K562 (cell line): Measurements from ENCODE around the gene UBE2S. TPM values are rescaled to one million over a fixed set of nuclear protein-coding genes. Genes with fewer than 3 reads are reported as not detected.

Experiments used
- FOXA3 ChIP-seq, 2 experiments: fragments of 450-650 bp in 1 of 2; sonication (generic) in 1 of 2; formaldehyde crosslinking; IDR thresholded peaks in 1 of 2; conservative IDR thresholded peaks in 1 of 2; 2 replicates each; pipeline versions ENCODE4 v1.4.0 to v1.8.0; 2020 to 2022; ENCODE audit warnings: mild to moderate bottlenecking in 2 of 2, missing genetic modification reagents in 1 of 2
- FOXP1 ChIP-seq: sonication (generic); formaldehyde crosslinking; IDR thresholded peaks from 2 replicates; pipeline ENCODE4 v1.8.0; 2022; ENCODE audit warnings: mild to moderate bottlenecking, missing genetic modification reagents
- FUS ChIP-seq: fragments of 200-400 bp; formaldehyde crosslinking; optimal IDR thresholded peaks from 2 replicates; pipeline ENCODE3; 2017; ENCODE audit warnings: low read depth, low read length
- KLF10 ChIP-seq: fragments of 250-450 bp; sonication (Bioruptor Pico); IDR thresholded peaks from 2 replicates; pipeline ENCODE4 v1.6.1; 2021; ENCODE audit warnings: matching md5 sums
- KLF13 ChIP-seq: fragments of 450-650 bp; IDR thresholded peaks from 2 replicates; pipeline ENCODE4 v1.6.1; 2016; ENCODE audit warnings: missing genetic modification characterization, low read depth, mild to moderate bottlenecking, missing compliant biosample characterization, moderate library complexity, borderline replicate concordance
- MCM3 ChIP-seq: fragments of 450-650 bp; IDR thresholded peaks from 2 replicates; pipeline ENCODE4 v1.6.1; 2016
- NCOA1 ChIP-seq: fragments of 450-650 bp; IDR thresholded peaks from 2 replicates; pipeline ENCODE4 v1.6.1; 2016; ENCODE audit warnings: low read depth
- PCBP2 ChIP-seq: fragments of 200-400 bp; formaldehyde crosslinking; IDR thresholded peaks from 2 replicates; pipeline ENCODE4 v1.6.1; 2018; ENCODE audit warnings: low read length, low read depth, mild to moderate bottlenecking, moderate library complexity; ENCODE audit not compliant: poor library complexity, severe bottlenecking
- PPARD ChIP-seq: fragments of 250-450 bp; sonication (Bioruptor Pico); IDR thresholded peaks from 2 replicates; pipeline ENCODE4 v1.8.0; 2022; ENCODE audit warnings: inconsistent platforms, mild to moderate bottlenecking, moderate library complexity
- SMARCA4 ChIP-seq: fragments of 450-650 bp; IDR thresholded peaks from 2 replicates; pipeline ENCODE4 v1.6.1; 2016
- SMC3 ChIP-seq: conservative IDR thresholded peaks from 2 replicates; pipeline ENCODE4 v1.6.1; 2011; ENCODE audit warnings: low read depth, low read length, improper control_type of control experiment; ENCODE audit not compliant: insufficient read depth
- STAT5B ChIP-seq: fragments of 250-450 bp; sonication (Bioruptor Pico); IDR thresholded peaks from 2 replicates; pipeline ENCODE4 v1.8.0; 2021; ENCODE audit warnings: mild to moderate bottlenecking, inconsistent platforms
- TCF3 ChIP-seq: sonication (generic); formaldehyde crosslinking; IDR thresholded peaks from 2 replicates; pipeline ENCODE4 v1.4.0; 2020; ENCODE audit warnings: mild to moderate bottlenecking, missing genetic modification reagents
- TGIF2 ChIP-seq: sonication (generic); formaldehyde crosslinking; IDR thresholded peaks from 2 replicates; pipeline ENCODE4 v1.8.1; 2022; ENCODE audit warnings: mild to moderate bottlenecking, missing genetic modification reagents, moderate library complexity
- TOE1 ChIP-seq, 2 experiments: fragments of 450-650 bp in 1 of 2; sonication (generic) in 1 of 2; formaldehyde crosslinking in 1 of 2; IDR thresholded peaks; 2 replicates each; pipeline versions ENCODE4 v1.7.1 to v1.8.0; 2016 to 2022; ENCODE audit warnings: borderline replicate concordance in 2 of 2, mild to moderate bottlenecking in 2 of 2, antibody characterized with exemption in 1 of 2, inconsistent platforms in 1 of 2, low read depth in 1 of 2, missing genetic modification reagents in 1 of 2, moderate library complexity in 1 of 2
- ZNF133 ChIP-seq: fragments of 250-450 bp; sonication (Bioruptor Pico); IDR thresholded peaks from 2 replicates; pipeline ENCODE4 v1.4.0; 2020; ENCODE audit warnings: mild to moderate bottlenecking
- ZNF140 ChIP-seq: fragments of 250-450 bp; sonication (Bioruptor Pico); IDR thresholded peaks from 2 replicates; pipeline ENCODE4 v1.8.0; 2021; ENCODE audit warnings: moderate library complexity, mild to moderate bottlenecking, inconsistent platforms
- ZNF586 ChIP-seq: fragments of 450-650 bp; formaldehyde crosslinking; conservative IDR thresholded peaks from 2 replicates; pipeline ENCODE4 v1.4.0; 2020; ENCODE audit warnings: mild to moderate bottlenecking, moderate library complexity
- ZNF707 ChIP-seq: fragments of 250-450 bp; sonication (Bioruptor Pico); conservative IDR thresholded peaks from 2 replicates; pipeline ENCODE4 v1.8.0; 2022; ENCODE audit warnings: inconsistent platforms, mild to moderate bottlenecking, moderate library complexity
- polyA plus RNA-seq, 8 experiments: library from polyadenylated mRNA; depleted of rRNA in 4 of 8; stranded (reverse) in 5 of 8; unstranded in 3 of 8; fragments of >200 nt; fragmentation: Nextera tagmentation in 2 of 8; fragmentation: Illumina TruSeq in 1 of 8; extraction: Ambion mirVana in 2 of 8; extraction: Trizol in 1 of 8; gene quantifications; 2 replicates each; pipeline versions ENCODE4 v1.2.1 to v1.2.3, GENCODE V29; 2011 to 2014; ENCODE audit warnings: inconsistent platforms in 1 of 8, missing spikeins in 1 of 8
- total RNA-seq, 7 experiments: library from RNA; depleted of rRNA in 6 of 7; stranded (reverse); fragments of >200 nt in 6 of 7; fragmentation: Illumina TruSeq in 2 of 7; extraction: Trizol in 2 of 7; gene quantifications; 2 replicates each; pipeline versions ENCODE4 v1.2.1 to v1.2.3, GENCODE V29; 2011 to 2021; ENCODE audit warnings: low replicate concordance in 1 of 7
- TF ChIP-seq, protein P1 (sequence below): sonication (generic); formaldehyde crosslinking; IDR thresholded peaks from 2 replicates; pipeline ENCODE4 v1.8.1; 2022; ENCODE audit warnings: missing genetic modification reagents
- TF ChIP-seq, protein P2 (sequence below): sonication (generic); formaldehyde crosslinking; IDR thresholded peaks from 2 replicates; pipeline ENCODE4 v1.8.0; 2022; ENCODE audit warnings: missing genetic modification reagents, mild to moderate bottlenecking, borderline replicate concordance
- TF ChIP-seq, protein P3 (sequence below): fragments of 450-650 bp; formaldehyde crosslinking; IDR thresholded peaks from 2 replicates; pipeline ENCODE4 v1.4.0; 2022; ENCODE audit warnings: missing genetic modification characterization
- TF ChIP-seq, protein P4 (sequence below): fragments of 250-450 bp; sonication (Bioruptor Pico); IDR thresholded peaks from 2 replicates; pipeline ENCODE4 v1.8.0; 2021; ENCODE audit warnings: moderate library complexity, mild to moderate bottlenecking, inconsistent platforms
- TF ChIP-seq, protein P5 (sequence below): fragments of 250-450 bp; sonication (Bioruptor Pico); IDR thresholded peaks from 2 replicates; pipeline ENCODE4 v1.8.0; 2021; ENCODE audit warnings: borderline replicate concordance, mild to moderate bottlenecking, moderate library complexity; ENCODE audit not compliant: poor library complexity, severe bottlenecking

UBE2S gene
- total and polyA plus RNA-seq, 9 of the 15 experiments (the other 6 are each of a cell fraction or from before 2014, with no cell fraction given) = 1.5 to 1,305 (median 157) TPM

DNA sequence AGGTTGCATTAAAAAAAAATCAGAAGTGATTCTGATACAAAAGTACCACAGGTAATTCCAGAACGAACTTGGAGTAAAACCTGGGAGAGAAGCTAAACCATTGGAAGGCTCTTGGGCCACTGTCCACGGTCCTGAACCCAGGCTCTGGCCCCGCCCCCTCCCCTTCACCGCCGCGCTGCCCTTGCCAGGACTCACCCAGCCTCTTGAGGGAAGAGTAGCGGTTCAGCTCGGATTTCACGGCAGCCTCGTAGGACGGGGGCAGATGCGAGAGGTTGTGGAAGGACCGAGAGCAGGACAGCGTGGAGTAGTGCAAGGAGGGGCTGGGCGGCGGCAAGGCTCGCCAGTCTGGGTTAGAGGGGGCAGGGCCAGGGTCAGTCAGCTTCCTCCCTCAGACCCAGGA is 29.8 kb upstream of the UBE2S start (continued):
- TF ChIP-seq, protein P1, sequence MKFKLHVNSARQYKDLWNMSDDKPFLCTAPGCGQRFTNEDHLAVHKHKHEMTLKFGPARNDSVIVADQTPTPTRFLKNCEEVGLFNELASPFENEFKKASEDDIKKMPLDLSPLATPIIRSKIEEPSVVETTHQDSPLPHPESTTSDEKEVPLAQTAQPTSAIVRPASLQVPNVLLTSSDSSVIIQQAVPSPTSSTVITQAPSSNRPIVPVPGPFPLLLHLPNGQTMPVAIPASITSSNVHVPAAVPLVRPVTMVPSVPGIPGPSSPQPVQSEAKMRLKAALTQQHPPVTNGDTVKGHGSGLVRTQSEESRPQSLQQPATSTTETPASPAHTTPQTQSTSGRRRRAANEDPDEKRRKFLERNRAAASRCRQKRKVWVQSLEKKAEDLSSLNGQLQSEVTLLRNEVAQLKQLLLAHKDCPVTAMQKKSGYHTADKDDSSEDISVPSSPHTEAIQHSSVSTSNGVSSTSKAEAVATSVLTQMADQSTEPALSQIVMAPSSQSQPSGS (CRISPR knock-in tag) = no peak
- TF ChIP-seq FOXA3 (CRISPR knock-in tag; conservative IDR thresholded peaks at IDR 0.05 in 1 of 2, IDR thresholded peaks at IDR 0.05 in 1 of 2) = peak in 1 of 2 experiments; percentile 73; a peak in 1 of 4 replicates
- TF ChIP-seq, protein P2, sequence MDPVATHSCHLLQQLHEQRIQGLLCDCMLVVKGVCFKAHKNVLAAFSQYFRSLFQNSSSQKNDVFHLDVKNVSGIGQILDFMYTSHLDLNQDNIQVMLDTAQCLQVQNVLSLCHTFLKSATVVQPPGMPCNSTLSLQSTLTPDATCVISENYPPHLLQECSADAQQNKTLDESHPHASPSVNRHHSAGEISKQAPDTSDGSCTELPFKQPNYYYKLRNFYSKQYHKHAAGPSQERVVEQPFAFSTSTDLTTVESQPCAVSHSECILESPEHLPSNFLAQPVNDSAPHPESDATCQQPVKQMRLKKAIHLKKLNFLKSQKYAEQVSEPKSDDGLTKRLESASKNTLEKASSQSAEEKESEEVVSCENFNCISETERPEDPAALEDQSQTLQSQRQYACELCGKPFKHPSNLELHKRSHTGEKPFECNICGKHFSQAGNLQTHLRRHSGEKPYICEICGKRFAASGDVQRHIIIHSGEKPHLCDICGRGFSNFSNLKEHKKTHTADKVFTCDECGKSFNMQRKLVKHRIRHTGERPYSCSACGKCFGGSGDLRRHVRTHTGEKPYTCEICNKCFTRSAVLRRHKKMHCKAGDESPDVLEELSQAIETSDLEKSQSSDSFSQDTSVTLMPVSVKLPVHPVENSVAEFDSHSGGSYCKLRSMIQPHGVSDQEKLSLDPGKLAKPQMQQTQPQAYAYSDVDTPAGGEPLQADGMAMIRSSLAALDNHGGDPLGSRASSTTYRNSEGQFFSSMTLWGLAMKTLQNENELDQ (CRISPR knock-in tag) = no peak
- TF ChIP-seq KLF10 (CRISPR knock-in tag) = no peak
- TF ChIP-seq, protein P3, sequence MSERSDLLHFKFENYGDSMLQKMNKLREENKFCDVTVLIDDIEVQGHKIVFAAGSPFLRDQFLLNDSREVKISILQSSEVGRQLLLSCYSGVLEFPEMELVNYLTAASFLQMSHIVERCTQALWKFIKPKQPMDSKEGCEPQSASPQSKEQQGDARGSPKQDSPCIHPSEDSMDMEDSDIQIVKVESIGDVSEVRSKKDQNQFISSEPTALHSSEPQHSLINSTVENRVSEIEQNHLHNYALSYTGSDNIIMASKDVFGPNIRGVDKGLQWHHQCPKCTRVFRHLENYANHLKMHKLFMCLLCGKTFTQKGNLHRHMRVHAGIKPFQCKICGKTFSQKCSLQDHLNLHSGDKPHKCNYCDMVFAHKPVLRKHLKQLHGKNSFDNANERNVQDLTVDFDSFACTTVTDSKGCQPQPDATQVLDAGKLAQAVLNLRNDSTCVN (CRISPR knock-in tag) = no peak
- TF ChIP-seq PCBP2 = no peak
- TF ChIP-seq, protein P4, sequence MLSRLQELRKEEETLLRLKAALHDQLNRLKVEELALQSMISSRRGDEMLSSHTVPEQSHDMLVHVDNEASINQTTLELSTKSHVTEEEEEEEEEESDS (CRISPR knock-in tag) = no peak
- TF ChIP-seq SMC3 = no peak
- peak; percentile 86; the same call in 1 of the 2 replicates for TF ChIP-seq TGIF2 (CRISPR knock-in tag)
- TF ChIP-seq FUS = no peak
- no peak for TF ChIP-seq TOE1 (IDR thresholded peaks at IDR 0.05; ENCODE audit: borderline replicate concordance)
- TF ChIP-seq TOE1 (CRISPR knock-in tag; IDR thresholded peaks at IDR 0.05; ENCODE audit: borderline replicate concordance, low read depth) = no peak
- peak; percentile 73; the same call in 1 of the 2 replicates for TF ChIP-seq KLF13
- TF ChIP-seq, protein P5, sequence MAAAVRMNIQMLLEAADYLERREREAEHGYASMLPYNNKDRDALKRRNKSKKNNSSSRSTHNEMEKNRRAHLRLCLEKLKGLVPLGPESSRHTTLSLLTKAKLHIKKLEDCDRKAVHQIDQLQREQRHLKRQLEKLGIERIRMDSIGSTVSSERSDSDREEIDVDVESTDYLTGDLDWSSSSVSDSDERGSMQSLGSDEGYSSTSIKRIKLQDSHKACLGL = no peak
- no peak for TF ChIP-seq ZNF586 (CRISPR knock-in tag)
- no peak for TF ChIP-seq ZNF133 (CRISPR knock-in tag)
- no peak for TF ChIP-seq PPARD (CRISPR knock-in tag)
- no peak for TF ChIP-seq SMARCA4
- no peak for TF ChIP-seq STAT5B (CRISPR knock-in tag)
- no peak for TF ChIP-seq ZNF707 (CRISPR knock-in tag)
- peak; percentile 38; the same call in 1 of the 2 replicates for TF ChIP-seq NCOA1
- TF ChIP-seq TCF3 = no peak
- TF ChIP-seq FOXP1 (CRISPR knock-in tag) = peak; percentile 85; the same call in 1 of the 2 replicates
- no peak for TF ChIP-seq MCM3
- no peak for TF ChIP-seq ZNF140 (CRISPR knock-in tag)
